Fibroblast of lung (primary cell): ENCODE data around the gene SLC25A27. TPM values are rescaled to one million over a fixed set of nuclear protein-coding genes. Genes with fewer than 3 reads are reported as not detected.

Experiments
- DNase-seq, 2 donors: peaks; one replicate each; pipeline versions ENCODE4 v3.0.0 to v3.0.0-alpha.2; 2010; ENCODE audit warnings: low read depth in 2 of 2
- H2AFZ ChIP-seq: 2 replicates; pipeline ENCODE4 v1.5.1; 2012; ENCODE audit warnings: low read length, control low read depth, inconsistent platforms
- H3K27ac ChIP-seq: 2 replicates; pipeline ENCODE4 v1.5.1; 2011; ENCODE audit warnings: low read length, control low read depth; ENCODE audit not compliant: insufficient read depth
- H3K27me3 ChIP-seq: 2 replicates; pipeline ENCODE4 v1.5.1; 2011; ENCODE audit warnings: mild to moderate bottlenecking, low read length; ENCODE audit not compliant: control insufficient read depth, insufficient read depth
- H3K36me3 ChIP-seq: 2 replicates; pipeline ENCODE4 v1.5.1; 2011; ENCODE audit warnings: low read length; ENCODE audit not compliant: control insufficient read depth, insufficient read depth
- H3K4me1 ChIP-seq: 2 replicates; pipeline ENCODE4 v1.5.1; 2011; ENCODE audit warnings: low read length; ENCODE audit not compliant: control insufficient read depth, insufficient read depth; ENCODE audit errors: extremely low read depth
- H3K4me2 ChIP-seq: 2 replicates; pipeline ENCODE4 v1.5.1; 2011; ENCODE audit warnings: low read length, control low read depth; ENCODE audit not compliant: insufficient read depth; ENCODE audit errors: extremely low read depth
- H3K4me3 ChIP-seq, 4 experiments: fragments of 200-600 bp in 1 of 4; sonication (generic) in 1 of 4; replicated peaks in 1 of 4; 2 replicates each; pipeline ENCODE4 v1.5.1; 2011 to 2016; ENCODE audit warnings: low read length in 4 of 4, low read depth in 3 of 4, mild to moderate bottlenecking in 3 of 4, control low read depth in 2 of 4, inconsistent platforms in 1 of 4, mixed read lengths in 1 of 4; ENCODE audit not compliant: insufficient read depth in 1 of 4; ENCODE audit errors: control extremely low read depth in 1 of 4
- H3K79me2 ChIP-seq: 2 replicates; pipeline ENCODE4 v1.5.1; 2012; ENCODE audit warnings: mild to moderate bottlenecking, low read length, inconsistent platforms; ENCODE audit not compliant: control insufficient read depth, insufficient read depth
- H3K9ac ChIP-seq: 2 replicates; pipeline ENCODE4 v1.5.1; 2011; ENCODE audit warnings: mild to moderate bottlenecking, low read length, control low read depth; ENCODE audit not compliant: insufficient read depth
- H3K9me3 ChIP-seq: 2 replicates; pipeline ENCODE4 v1.5.1; 2012; ENCODE audit warnings: low read depth, low read length; ENCODE audit not compliant: control insufficient read depth, insufficient read depth
- H4K20me1 ChIP-seq: 2 replicates; pipeline ENCODE4 v1.5.1; 2011; ENCODE audit warnings: low read length; ENCODE audit not compliant: control insufficient read depth, insufficient read depth; ENCODE audit errors: extremely low read depth
- CTCF ChIP-seq, 2 donors: IDR thresholded peaks in 1 of 2; conservative IDR thresholded peaks in 1 of 2; 1 replicate in 1 of 2; 2 replicates in 1 of 2; pipeline ENCODE4 v1.5.1; 2011 to 2012; ENCODE audit warnings: low read length in 2 of 2, control low read depth in 1 of 2, inconsistent platforms in 1 of 2, low read depth in 1 of 2, mild to moderate bottlenecking in 1 of 2
- EZH2 ChIP-seq: IDR thresholded peaks from 2 replicates; pipeline ENCODE4 v1.5.1; 2012; ENCODE audit warnings: low read length, control low read depth, mild to moderate bottlenecking; ENCODE audit errors: missing control alignments
- polyA plus RNA-seq, 2 donors: library from polyadenylated mRNA; depleted of rRNA in 1 of 2; stranded (reverse) in 1 of 2; unstranded in 1 of 2; fragments of >200 nt; gene quantifications; 2 replicates each; pipeline ENCODE4 v1.2.1, GENCODE V29; 2011 to 2012; ENCODE audit warnings: missing spikeins in 1 of 2
- total RNA-seq: library from RNA; depleted of rRNA; stranded (reverse); fragments of >200 nt; gene quantifications from 2 replicates; pipeline ENCODE4 v1.2.1, GENCODE V29; 2014

Gene SLC25A27
- total and polyA plus RNA-seq, 2 donors (not counting 1 experiment from before 2014, with no cell fraction given): 5.2 to 18.7 TPM

GRCh38 chr6:46676604-46677313 lies 24.0 kb downstream of the SLC25A27 start:
- Histone ChIP-seq H3K79me2 (no peaks in the 10 kb centered on the region), H3K4me1 (no peaks in the 10 kb centered on the region), H3K27me3 (no peaks in the 10 kb centered on the region), H3K9me3 (no peaks in the 10 kb centered on the region), H2AFZ (no peak overlapping the region), H3K4me2 (no peak overlapping the region), H3K9ac (no peak overlapping the region), H4K20me1 (no peaks in the 10 kb centered on the region), H3K36me3 (no peaks in the 10 kb centered on the region), H3K27ac (no peak overlapping the region), H3K4me3 (no peak overlapping the region)
- no peak for TF ChIP-seq EZH2
- TF ChIP-seq CTCF (conservative IDR thresholded peaks at IDR 0.05 in 1 of 2, IDR thresholded peaks at IDR 0.05 in 1 of 2; ENCODE audit: low read depth in 1 of 2, low read length in 2 of 2): no peak
- DNase-seq: no peak

GRCh38 chr6:46677314-46677654 lies 24.5 kb downstream of the SLC25A27 start:
- no peaks in the 10 kb centered on the region for H3K79me2 ChIP-seq
- no peak overlapping the region for H3K27ac ChIP-seq
- H4K20me1 ChIP-seq: no peaks in the 10 kb centered on the region
- H3K36me3 ChIP-seq: no peaks in the 10 kb centered on the region
- H3K27me3 ChIP-seq: no peaks in the 10 kb centered on the region
- DNase-seq: no peak
- no peaks in the 10 kb centered on the region for H3K9me3 ChIP-seq
- H3K4me1 ChIP-seq: no peaks in the 10 kb centered on the region
- no peak for TF ChIP-seq EZH2
- TF ChIP-seq CTCF (conservative IDR thresholded peaks at IDR 0.05 in 1 of 2, IDR thresholded peaks at IDR 0.05 in 1 of 2; ENCODE audit: low read depth in 1 of 2, low read length in 2 of 2): peak in 1 of 2 donors; percentile 18
- no peak overlapping the region for H2AFZ ChIP-seq
- H3K9ac ChIP-seq: no peak overlapping the region
- H3K4me3 ChIP-seq: no peak overlapping the region
- H3K4me2 ChIP-seq: no peak overlapping the region

- TF ChIP-seq EZH2: no peak
- TF ChIP-seq CTCF (conservative IDR thresholded peaks at IDR 0.05 in 1 of 2, IDR thresholded peaks at IDR 0.05 in 1 of 2; ENCODE audit: low read depth in 1 of 2, low read length in 2 of 2): no peak
- H3K4me2 ChIP-seq: no peak overlapping the region
- H3K27ac ChIP-seq: no peak overlapping the region
- no peaks in the 10 kb centered on the region for H3K9me3 ChIP-seq
- H3K36me3 ChIP-seq: no peaks in the 10 kb centered on the region
- no peaks in the 10 kb centered on the region for H4K20me1 ChIP-seq
- H2AFZ ChIP-seq: no peak overlapping the region
- H3K4me3 ChIP-seq: no peak overlapping the region
- H3K4me1 ChIP-seq: no peaks in the 10 kb centered on the region
- H3K9ac ChIP-seq: no peak overlapping the region
- H3K79me2 ChIP-seq: no peaks in the 10 kb centered on the region
- H3K27me3 ChIP-seq: no peaks in the 10 kb centered on the region
- peak; percentile 65 to 87 for DNase-seq
Observed at GRCh38 chr6:46684771-46685170, 32.0 kb downstream of the SLC25A27 start.
